GM19035 (cell line): ENCODE data around the gene WDR33.
"Not testable (repeated sequence)": the region's sequence is repeated elsewhere in the genome, so short reads cannot be mapped to it uniquely, and the experiment has no call there.

Source experiments
- ATAC-seq: cut with Tn5 transposase; IDR thresholded peaks from one replicate; pipeline ENCODE4 v1.9.1; 2021; ENCODE audit not compliant: unreplicated experiment

Gene WDR33

GRCh38 chr2:127810619-127811396, at the start of gene WDR33:
Gene WDR33, minus strand, starts transcription at chr2:127811171. Its CDS starts 40,190 bp downstream, at chr2:127770981.
- ATAC-seq = peak; percentile 97

- no peak for ATAC-seq
Observed at GRCh38 chr2:127860130-127860529, 49.2 kb upstream of the WDR33 start.

GRCh38 chr2:127859712-127860085, 48.7 kb upstream of the WDR33 start:
- no peak for ATAC-seq

- ATAC-seq = peak; percentile 15
Observed at GRCh38 chr2:127857265-127857808, 46.4 kb upstream of the WDR33 start.

- no peak for ATAC-seq
Observed at GRCh38 chr2:127853671-127854070, 42.7 kb upstream of the WDR33 start.

DNA sequence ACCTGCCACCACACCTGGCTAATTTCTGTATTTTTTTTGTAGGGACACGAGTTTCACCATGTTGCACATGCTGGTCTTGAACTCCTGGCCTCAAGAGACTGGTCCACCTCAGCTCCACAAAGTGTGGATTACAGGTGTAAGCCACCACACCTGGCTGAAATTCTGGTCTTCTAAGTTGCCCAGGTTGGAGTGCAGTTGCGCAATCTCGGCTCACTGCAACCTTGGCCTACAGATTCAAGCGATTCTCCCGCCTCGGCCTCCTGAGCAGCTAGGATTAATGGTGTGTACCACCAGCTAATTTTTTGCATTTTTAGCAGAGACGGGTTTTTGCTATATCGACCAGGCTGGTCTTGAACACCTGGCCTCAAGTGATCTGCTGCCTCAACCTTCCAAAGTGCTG, 41.4 kb upstream of the WDR33 start:
- no peak for ATAC-seq

DNA sequence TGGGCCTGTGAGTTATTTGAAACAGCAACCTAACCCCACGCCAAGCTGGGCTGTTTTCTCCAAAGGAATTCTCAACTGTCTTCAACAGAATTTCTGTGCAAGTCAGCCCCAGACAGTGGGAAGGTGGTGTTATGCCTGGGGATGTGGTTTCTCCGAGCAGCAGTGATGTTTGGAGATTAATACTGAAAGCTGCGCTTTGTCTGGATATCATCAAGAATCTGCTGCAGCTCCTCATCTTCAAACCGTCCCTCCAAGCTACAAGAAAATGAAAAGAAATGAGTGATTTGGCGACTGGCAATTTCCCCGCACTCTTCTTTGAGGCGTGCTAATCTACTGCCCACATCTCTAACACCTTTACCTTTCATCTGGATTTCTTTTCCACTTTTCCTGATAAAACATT, 37.0 kb upstream of the WDR33 start:
- no peak for ATAC-seq

GRCh38 chr2:127844973-127845372, 34.0 kb upstream of the WDR33 start:
- ATAC-seq = no peak

- ATAC-seq = no peak
Observed at GRCh38 chr2:127843677-127844076, 32.7 kb upstream of the WDR33 start.

DNA sequence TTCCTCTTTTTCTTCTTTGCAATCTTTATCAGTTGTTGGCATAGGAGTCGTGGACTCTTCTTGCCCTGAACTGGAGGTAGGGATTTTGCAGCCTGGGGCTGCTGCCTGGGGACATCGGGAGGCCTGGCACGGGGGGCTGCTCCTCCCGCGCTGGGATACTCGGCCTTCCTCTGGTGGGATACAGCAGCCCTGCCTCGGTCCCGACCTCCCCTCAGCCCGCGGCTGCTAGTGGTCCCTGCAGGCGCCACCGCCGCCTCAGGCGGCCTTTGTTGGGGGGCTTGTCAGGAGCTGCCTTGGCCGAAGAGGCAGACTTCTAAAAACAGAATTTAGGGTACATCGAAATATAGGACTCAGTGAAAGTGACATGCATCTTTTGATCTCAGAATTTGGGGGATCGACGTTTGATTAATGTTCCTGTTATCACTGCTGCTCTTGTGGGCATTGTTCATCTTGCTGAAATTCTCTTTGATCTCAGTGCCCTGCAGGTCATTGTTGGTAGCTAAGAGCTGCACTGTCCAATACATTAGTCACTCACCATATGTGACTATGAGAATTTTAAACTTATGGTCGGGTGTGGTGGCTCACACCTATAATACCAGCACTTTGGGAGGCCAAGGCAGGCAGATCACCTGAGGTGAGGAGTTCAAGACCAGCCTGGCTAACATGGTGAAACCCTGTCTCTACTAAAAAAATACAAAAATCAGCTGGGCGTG, 30.7 kb upstream of the WDR33 start:
- ATAC-seq = no peak

DNA sequence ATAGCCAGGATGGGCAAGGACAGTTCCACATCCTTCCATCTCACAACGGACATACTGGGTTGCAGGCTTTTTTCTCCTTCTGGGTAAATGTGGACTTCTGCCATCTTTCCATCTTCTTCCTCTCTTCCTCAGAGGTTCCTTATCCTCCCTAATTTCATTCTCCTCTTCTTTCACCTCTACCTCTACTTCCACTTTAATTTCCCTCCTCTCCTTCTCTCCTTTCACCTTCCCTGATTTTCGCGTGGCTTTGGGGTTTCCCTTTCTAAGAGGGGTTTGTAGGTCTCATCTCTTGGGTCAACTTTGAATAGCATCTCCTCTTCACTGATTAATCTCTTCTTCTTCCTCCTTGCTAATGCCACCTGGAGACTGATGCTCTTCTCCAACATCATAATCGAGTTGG, 29.9 kb upstream of the WDR33 start:
- ATAC-seq = no peak

- no peak for ATAC-seq
Observed at GRCh38 chr2:127834951-127835350, 24.0 kb upstream of the WDR33 start.

DNA sequence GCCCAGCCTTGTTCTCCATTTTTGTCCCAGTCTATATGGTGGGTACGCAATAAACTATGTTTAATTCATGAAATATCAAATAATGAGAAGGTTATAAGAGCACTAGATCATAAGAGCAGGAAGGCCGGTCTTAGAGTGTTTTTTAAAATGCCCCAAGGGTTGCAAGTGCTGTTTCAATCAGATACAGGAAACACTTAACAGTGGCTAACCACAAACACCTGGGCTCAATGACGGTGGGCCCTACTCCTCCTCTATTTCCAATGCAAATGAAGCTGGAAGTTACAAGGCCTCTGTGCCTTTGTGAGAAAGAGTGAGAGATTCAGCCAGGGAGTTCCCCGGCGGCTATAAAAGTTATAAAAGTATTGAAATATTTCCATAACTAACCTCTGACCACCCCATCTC, 18.9 kb upstream of the WDR33 start:
- peak; percentile 96 for ATAC-seq

- ATAC-seq = not testable (repeated sequence)
Observed at GRCh38 chr2:127826708-127827107, 15.7 kb upstream of the WDR33 start.

GRCh38 chr2:127826047-127826446, 15.1 kb upstream of the WDR33 start:
- no peak for ATAC-seq

DNA sequence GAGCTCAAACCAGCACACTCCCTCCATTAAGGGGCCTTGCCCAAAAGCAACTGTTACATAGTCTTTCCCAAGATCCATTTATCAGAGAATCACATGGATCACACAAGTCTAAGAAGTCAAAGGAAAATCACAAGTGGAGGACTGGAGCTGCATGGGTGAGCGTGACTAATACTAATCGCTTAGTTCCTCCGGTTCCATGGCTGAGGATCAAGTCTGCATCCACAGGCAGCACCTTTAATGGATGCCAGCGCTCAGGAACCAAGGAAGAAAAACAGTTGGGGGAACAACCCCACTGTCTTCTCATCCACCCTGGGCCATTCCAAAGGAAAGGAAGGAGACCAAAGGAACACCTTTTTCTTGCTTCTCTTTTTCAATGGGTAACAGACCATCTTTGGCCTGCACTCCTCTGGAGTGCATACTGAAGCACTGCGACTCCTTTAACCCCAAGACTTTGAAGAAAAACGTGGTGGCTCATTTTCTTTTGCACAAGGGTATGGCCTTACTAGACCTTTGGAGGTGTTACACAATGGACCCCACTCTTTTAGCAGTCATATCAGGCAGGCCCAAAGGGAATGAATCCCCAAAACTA, 9.2 kb upstream of the WDR33 start:
- ATAC-seq = no peak

DNA sequence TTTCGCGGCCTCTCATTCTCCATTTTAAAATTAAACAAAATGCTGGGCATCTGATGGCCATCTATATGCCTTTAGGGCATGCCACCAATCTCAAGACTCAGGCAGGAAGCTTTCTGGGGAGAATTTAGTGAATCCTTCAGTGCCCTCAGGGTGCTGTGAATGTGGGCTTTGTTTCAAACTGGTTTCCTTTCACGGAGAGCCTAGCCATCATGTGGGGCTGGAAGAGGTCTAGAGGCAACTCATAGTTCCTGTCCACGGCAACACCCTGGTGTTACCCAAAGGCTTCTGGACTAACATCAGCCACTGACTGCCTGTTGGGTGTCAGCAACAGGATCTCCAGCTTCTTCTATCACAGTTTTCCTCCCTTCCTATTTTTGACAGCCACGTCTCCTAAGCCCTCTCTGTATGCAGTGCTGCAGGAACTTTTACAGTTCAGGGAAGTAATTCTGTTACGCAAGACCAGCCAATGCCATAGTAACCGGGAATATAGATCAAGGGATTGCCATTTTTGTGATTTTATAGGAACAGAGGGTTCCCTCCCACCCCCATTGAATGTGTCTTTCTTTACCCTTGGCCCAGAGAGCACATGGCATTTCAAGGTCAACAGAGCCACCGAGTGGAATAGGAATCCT, 7.9 kb upstream of the WDR33 start:
- no peak for ATAC-seq

DNA sequence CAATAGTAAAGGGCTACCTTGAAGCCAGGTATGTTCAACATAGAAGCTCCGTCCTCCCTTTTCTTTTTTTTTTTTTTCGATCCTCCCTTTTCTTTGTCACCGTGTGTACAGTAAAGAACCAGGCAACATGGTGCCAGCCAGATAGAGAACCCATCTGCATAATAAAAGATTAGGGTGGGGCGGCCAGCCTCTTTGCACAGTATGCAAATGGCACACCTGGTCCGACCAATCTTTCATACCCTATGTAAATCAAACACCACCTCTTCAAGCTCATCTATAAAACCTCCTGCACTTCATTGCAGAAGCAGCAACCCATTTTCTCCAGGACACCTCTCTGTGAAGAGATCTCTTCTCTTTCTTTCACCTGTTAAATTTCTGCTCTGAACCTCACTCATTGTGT, 7.3 kb upstream of the WDR33 start:
- ATAC-seq = no peak

GRCh38 chr2:127814677-127815076, 3.7 kb upstream of the WDR33 start:
- no peak for ATAC-seq

DNA sequence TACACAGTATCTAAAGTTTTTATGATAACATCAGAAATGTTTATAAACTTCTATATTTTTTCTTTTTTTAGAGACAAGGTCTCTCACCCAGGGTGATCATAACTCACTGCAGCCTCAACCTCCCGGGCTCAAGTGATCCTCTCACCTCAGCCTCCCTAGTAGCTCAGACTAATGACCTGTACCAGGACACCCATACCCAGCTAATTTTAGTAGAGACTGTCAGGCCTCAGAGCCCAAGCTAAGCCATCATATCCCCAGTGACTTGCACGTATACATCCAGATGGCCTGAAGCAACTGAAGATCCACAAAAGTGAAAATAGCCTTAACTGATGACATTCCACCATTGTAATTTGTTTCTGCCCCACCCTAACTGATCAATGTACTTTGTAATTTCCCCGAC, 1.5 kb upstream of the WDR33 start:
- not testable (repeated sequence) for ATAC-seq
